ENCODE measurements around the gene DCUN1D1.

Gene DCUN1D1

GRCh38 chr3:182971637-182972036, 8.7 kb downstream of the DCUN1D1 start:
- DNase-seq (ENCODE audit: low spot score): peak; percentile 20
- TF ChIP-seq, protein P1, sequence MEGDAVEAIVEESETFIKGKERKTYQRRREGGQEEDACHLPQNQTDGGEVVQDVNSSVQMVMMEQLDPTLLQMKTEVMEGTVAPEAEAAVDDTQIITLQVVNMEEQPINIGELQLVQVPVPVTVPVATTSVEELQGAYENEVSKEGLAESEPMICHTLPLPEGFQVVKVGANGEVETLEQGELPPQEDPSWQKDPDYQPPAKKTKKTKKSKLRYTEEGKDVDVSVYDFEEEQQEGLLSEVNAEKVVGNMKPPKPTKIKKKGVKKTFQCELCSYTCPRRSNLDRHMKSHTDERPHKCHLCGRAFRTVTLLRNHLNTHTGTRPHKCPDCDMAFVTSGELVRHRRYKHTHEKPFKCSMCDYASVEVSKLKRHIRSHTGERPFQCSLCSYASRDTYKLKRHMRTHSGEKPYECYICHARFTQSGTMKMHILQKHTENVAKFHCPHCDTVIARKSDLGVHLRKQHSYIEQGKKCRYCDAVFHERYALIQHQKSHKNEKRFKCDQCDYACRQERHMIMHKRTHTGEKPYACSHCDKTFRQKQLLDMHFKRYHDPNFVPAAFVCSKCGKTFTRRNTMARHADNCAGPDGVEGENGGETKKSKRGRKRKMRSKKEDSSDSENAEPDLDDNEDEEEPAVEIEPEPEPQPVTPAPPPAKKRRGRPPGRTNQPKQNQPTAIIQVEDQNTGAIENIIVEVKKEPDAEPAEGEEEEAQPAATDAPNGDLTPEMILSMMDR (IDR thresholded peaks at IDR 0.05; ENCODE audit: extremely low read depth, missing control alignments): no peak

GRCh38 chr3:182970811-182971418, 9.4 kb downstream of the DCUN1D1 start:
- DNase-seq (ENCODE audit: low spot score): no peak
- TF ChIP-seq, protein P1 (IDR thresholded peaks at IDR 0.05; ENCODE audit: extremely low read depth, missing control alignments): no peak

DNA sequence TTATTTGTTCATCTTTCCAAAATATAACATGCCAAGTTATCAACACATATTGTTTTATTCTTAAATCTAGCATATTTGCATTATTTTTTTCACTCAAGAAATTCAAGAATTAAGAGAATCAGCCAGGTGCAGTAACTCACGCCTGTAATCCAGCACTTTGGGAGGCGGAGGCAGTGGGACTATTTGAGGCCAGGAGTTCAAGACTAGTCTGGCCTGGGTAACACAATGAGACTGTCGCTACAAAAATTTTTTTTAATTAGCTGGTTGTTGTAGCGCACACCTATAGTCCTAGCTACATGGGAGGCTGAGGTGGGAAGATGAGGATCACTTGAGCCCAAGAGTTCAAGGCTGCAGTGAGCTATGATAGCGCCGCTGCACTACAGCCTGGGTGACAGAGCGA, 10.5 kb downstream of the DCUN1D1 start:
- no peak for DNase-seq (ENCODE audit: low spot score)
- TF ChIP-seq, protein P1 (IDR thresholded peaks at IDR 0.05; ENCODE audit: extremely low read depth, missing control alignments): no peak

DNA sequence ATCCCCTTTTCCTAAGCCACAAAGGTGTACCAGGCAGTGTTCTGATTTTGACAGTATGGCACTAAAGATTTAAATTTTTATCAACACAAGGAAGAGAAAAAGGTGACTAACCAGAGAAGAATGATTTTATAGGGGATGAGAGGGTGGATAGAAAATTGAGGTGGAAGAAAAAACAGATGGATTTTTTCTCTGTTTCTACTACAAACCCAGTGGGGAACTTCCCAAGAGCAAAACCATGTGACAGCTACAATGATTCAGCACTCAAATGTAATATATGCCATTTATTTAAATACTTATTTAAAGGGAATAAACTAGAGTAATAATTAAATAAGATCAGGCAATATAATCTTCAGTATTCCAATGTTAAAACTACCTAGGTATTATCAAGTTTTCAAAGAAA, 11.1 kb downstream of the DCUN1D1 start:
- DNase-seq (ENCODE audit: low spot score): no peak
- TF ChIP-seq, protein P1 (IDR thresholded peaks at IDR 0.05; ENCODE audit: extremely low read depth, missing control alignments): no peak

DNA sequence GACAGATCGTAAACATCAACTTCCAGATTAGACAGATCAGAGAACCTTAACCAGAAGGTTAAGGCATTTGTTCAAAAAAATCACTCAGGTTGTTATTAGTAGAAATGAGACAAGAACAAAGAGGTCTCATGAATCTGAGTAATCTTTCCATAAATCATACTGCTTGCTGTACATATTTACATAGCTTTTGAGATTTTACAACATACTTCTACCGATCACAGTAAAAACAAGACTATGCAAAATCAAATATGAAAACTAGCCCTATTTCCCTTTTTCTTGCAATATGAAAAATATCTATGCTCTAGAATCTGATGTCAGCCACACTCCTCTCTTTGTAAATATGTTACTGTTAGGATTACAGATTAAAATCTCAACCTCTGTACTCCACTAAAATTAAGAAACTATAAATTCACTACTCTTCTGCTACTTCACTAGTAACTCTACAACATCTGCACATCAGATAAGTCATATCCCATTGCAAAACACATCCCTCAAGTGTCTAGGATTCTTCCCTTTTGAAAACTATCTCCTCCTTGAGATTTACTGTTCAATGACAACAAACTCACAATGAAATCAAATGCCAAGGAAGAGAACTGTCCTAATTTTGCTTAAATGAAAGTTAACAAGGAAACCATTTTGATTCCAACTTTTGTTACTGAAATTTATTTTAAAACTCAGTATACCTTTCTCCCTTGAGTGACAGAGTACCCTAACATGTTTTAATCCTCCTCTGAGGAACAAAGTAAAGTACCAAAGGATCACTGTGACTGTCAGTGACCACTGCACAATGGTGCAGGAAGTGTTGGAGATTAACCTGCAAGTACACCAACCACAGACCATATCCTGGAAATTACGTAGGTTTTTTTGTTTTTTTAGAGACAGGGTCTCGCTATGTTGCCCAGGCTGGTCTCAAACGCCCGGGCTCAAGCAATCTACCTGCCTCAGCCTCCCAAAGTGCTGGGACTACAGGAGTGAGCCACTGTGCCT, 12.8 kb downstream of the DCUN1D1 start:
- TF ChIP-seq, protein P1 (IDR thresholded peaks at IDR 0.05; ENCODE audit: extremely low read depth, missing control alignments): no peak
- DNase-seq (ENCODE audit: low spot score): peak; percentile 35

DNA sequence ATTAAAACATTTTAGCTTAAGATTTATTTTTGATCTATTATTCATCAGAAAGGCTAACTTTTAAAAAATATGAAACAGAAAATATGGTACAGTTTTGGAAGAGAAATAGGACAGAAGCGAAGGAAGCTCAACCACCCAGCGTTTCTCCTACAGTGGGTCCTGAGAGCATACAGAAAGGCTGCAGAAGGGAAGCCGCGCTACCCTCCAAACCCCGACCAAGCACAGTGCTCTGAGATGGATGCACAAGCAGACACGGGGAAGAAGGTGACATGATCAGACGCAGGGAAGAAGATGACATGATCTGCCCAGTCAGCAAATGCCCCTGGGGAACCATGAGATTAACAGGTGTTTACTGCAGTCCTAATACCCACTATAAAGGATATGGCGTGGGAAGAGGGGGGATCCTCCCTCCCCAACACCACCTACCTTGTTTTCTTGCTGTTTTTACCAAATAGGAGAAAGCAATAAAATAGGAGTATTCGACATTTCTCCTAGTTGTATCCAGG, 14.4 kb downstream of the DCUN1D1 start:
- TF ChIP-seq, protein P1 (IDR thresholded peaks at IDR 0.05; ENCODE audit: extremely low read depth, missing control alignments): no peak
- DNase-seq (ENCODE audit: low spot score): no peak

- DNase-seq (ENCODE audit: low spot score): no peak
- TF ChIP-seq, protein P1 (IDR thresholded peaks at IDR 0.05; ENCODE audit: extremely low read depth, missing control alignments): no peak
Observed at GRCh38 chr3:182964179-182964578, 16.2 kb downstream of the DCUN1D1 start.

Data from GM20000 (cell line).